Fibroblast of upper back skin (primary cell): ENCODE results near the gene YIF1B.
A peak's percentile ranks its signal among the peaks of the same experiment; 100 is the strongest.

Experiments used
- DNase-seq: peaks from one replicate; pipeline ENCODE4 v3.0.0-alpha.2; 2013

YIF1B gene

DNA sequence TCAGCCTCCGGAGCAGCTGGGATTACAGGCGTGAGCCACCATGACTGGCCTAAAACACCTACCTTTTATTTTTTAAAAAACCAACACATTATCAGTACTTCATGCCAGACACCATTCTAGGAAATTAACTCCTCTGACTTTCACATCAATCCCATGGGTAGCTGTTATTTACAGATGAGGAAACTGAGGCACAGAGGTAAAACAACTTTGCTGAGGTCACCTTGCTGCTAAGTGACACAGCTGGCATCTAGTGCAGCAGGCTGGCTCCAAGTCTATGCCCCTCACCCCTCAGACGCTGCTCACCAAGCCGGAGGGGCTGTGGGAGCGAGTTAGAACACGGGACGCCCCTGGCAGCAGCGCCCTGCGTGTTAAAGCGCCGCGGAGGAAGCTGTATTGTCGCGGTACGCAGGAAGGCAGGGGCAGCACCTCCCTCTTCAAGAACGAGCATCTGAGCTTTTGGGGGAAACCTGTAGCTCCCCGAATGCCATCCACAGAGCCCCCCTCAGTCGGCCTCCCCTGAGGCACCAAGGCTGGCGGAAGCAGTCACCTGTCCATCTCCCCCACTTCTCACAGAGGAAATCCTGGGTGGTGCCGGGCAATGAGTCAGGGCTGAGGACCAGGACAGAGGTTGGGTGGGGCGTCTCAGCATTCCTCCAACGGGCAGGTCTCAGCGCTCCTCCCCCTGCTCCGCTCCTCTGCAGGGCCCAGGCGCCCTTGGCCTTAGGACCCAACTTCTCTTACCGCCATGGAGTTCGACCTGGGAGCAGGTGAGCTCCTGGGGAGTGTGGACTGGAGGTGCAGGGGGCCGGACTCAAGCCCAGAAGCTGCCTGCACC is 12.0 kb downstream of the YIF1B start, which contains the start of gene C19orf33:
Gene C19orf33 (plus strand): TSS at position 735 of the 835 bp plus-strand sequence. CDS start 11 bp downstream, at position 746.
- no peak for DNase-seq

DNA sequence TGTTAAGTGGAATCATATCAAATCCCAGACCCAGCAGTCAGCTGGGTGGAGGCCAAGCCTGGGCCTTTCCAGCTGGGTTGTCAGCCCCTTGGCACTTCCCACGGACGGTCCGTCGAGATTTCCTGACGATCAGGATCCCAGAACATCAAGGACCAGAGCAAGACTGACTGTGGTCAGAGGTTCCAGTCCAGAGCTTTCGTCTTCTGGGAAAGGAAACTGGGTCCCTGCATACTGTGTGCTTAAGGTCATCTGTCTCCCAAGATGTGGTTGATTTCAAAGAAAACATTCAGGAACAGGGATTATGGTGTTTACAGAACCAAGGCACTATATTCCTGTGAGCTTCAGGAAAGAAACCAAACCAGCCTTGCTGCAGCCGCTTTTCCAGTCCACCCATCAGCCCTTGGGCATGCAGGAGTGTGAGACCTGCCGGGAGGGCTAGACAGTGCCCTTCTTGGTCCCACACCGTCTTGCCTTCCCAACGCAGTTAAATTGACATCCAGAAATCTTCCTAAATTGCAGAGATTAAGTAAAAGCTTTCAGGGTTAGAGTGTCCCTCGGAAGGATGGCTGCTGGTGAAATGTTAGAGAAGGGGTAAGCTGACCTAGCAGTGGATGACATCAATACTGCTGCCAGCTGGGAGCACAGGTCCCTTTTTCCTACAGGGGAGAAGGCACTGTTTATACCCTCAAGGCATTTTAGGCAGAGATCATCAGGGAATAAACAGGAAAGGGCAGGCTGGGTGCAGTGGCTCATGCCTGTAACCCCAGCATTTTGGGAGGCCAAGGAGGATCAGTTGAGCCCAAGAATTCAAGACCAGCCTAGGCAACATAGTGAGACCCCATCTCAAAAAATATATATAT is 16.7 kb downstream of the YIF1B start:
- no peak for DNase-seq

DNA sequence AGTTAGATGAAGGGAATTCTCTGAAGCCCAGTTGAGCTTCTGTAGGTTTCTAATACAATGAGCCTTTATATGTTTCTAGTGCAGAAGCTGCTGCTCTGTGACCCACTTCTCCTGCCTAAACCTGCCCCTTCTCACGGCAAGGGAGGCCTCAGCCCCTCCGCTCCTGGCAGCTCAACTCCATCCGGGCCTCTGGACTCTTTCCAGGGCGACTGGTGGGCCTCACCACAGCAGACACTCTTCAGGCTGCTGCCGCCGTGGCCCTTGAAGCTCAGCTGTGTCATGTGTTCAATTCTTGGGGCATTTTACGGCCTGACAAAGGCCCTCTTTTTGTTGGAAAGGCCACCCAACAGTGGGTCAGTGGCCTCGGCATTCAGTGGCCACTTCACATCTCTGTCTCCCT is 21.7 kb downstream of the YIF1B start:
- DNase-seq = no peak

DNA sequence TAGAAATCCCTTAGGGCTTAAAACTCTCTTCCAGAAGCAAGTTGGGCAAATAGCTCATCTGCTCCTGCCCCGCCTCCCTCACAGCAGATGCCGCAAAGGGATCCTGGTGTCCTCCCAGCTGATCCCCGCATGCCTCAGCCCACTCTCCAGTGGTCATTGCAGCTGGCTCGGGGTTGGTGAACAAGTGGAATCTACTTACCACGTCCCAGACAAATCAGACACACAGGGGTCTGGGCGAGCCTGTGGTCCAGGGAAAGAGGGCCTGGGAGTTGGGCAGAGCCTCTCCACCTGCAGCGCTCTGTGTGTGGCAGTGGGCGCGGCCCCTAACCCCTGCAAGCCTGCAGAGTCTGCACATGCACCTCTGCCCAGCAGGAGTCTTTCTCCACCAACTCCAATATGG is 22.5 kb downstream of the YIF1B start:
- no peak for DNase-seq

DNA sequence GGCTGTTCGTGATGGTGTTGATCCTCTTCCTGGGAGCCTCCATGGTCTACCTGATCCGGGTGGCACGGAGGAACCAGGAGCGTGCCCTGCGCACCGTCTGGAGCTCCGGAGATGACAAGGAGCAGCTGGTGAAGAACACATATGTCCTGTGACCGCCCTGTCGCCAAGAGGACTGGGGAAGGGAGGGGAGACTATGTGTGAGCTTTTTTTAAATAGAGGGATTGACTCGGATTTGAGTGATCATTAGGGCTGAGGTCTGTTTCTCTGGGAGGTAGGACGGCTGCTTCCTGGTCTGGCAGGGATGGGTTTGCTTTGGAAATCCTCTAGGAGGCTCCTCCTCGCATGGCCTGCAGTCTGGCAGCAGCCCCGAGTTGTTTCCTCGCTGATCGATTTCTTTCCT is 23.9 kb downstream of the YIF1B start:
- no peak for DNase-seq

DNA sequence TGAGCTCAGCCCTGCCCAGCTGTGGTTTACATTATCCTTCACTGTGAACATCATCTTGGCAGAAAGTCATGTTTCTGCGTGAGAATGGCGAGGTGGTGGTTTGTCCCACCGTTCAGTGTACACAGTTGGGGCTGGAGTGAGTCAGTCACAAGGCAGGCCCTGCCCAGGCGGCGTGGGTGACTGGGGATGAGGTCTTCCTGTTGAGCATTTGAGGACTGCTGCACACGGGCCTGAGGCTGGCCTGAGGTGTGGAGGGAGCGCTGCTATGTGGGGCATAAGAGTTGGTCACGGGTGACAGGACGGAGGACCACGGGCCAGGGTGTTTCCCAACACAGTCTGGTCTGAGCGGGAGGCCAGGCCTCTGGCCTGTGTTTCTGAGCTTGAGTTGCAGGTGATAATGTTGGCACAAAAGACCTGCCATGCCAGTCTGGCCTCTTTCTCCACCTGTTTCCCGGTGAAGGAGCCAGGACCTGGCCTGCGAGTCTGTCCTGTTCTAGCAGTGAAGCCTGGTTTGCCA is 25.1 kb downstream of the YIF1B start:
- DNase-seq = peak; percentile 81

DNA sequence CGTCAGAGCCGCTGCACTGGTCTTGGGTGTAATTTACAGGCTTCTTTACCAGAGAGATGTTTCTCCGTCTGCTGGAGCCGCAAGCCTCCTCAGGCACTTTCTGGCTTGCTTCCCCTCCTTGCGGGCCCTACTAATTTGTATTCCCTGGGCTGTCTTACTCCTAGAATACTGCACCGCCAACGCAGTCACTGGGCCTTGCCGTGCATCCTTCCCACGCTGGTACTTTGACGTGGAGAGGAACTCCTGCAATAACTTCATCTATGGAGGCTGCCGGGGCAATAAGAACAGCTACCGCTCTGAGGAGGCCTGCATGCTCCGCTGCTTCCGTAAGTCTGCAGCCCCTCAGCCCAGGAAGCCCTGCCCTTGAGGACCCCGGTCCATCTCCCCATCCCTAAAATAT is 25.8 kb downstream of the YIF1B start:
- DNase-seq = no peak

DNA sequence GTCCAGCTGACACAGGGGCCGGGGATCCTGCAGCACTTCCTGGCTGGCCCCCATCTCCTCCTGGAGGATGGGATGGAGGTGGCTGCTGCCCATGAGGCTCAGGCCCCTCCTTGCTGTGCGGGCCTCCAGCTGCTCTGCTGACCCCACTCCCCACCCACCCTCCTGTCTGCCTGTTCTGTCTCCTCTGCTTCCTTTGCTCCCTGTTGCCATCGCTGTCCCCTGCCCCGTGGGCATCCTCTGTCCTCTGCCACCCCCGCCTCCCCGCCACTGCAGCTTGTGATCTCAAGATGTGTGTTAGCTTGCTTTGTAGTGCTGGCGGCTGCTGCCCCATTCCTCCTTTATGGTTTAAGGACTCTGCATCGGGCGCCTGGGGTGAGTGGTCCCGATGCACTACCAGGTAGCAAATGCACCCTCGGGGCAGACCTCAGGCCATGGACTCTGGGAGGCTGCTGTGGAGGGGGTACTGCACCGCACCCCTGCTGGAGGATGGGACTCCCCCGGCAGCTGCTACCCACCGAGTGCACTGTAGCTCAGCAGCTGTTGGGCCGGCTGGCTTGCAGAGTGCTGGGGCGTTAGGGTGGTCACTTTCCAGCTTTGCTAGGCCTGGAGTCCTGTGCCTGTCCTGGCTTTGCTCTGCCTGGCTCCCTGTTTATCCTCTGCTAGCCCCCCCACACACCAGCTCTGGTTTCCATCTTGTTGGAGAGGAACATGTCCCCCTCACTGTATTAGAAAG is 27.5 kb downstream of the YIF1B start:
- DNase-seq = no peak

DNA sequence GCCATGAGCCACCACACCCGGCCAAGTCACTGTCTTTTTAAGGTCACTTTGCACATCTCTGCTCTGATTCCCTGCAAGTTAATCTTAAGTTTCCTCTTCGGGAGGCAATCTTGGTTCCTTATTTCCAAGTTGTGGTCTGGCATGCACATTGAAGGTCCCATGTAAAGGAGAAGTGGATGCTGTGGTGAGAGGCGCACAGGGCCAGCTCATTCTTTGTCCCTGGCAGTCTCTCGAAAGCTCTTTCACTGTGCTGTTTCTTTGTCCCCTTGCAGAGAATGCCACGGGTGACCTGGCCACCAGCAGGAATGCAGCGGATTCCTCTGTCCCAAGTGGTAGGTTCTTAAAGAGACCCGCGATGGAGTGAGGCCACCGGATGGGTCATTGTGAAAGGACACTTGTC is 28.1 kb downstream of the YIF1B start:
- DNase-seq = no peak

DNA sequence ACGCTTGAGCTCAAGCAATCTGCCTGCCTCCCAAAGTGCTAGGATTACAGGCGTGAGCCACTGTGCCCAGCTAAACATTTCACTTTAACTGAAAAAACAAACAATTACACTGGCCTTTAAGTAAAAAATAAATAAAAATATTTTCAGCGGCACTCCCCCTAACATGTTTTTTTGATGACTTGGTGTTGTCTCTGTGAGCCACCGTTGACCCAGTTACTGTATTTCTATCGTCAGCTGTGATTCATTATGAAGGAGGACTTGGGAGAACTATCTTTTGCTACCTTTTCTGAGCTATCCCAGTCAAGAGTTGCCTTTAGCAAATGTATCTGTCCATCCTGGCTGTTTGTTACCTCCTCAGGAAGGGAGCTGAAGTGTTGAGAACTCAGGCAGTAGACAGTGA is 30.2 kb downstream of the YIF1B start:
- DNase-seq = no peak

DNA sequence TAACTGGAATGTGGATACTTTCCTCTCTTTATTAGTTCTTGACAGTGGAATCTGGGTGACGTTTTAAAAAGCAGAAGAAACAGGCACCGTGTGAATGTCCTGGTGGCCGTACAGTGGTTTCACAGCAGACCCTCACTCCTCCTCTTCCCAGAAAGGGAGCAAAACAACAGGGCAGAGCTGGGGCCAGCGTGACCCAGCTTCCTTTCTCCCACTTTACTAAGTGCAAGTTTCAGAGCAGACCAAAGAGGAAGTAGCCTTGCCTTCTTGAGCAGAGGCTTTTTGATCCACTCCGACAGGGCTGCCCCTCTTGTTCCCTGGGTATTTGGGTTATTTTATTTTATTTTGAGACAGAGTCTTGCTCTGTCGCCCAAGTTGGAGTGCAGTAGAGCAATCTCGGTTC is 31.3 kb downstream of the YIF1B start:
- DNase-seq = no peak

DNA sequence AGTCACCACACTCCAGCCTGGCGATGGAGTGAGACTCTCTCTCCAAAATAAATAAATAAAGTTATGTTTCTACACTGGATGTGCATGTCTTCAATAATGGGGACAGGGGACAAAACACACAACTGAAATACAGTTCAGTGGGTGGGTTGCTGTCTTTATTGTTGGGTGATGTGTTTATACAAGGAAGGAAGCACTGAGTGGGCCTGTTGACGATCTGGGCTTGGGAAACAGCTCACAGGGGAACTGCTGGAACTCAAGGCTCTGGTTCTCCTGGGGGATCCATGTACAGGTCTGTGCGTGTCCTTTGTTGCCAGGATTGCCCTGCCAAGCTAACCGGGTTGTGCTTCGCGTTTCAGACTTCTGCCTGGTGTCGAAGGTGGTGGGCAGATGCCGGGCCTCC is 32.5 kb downstream of the YIF1B start:
- DNase-seq = no peak

DNA sequence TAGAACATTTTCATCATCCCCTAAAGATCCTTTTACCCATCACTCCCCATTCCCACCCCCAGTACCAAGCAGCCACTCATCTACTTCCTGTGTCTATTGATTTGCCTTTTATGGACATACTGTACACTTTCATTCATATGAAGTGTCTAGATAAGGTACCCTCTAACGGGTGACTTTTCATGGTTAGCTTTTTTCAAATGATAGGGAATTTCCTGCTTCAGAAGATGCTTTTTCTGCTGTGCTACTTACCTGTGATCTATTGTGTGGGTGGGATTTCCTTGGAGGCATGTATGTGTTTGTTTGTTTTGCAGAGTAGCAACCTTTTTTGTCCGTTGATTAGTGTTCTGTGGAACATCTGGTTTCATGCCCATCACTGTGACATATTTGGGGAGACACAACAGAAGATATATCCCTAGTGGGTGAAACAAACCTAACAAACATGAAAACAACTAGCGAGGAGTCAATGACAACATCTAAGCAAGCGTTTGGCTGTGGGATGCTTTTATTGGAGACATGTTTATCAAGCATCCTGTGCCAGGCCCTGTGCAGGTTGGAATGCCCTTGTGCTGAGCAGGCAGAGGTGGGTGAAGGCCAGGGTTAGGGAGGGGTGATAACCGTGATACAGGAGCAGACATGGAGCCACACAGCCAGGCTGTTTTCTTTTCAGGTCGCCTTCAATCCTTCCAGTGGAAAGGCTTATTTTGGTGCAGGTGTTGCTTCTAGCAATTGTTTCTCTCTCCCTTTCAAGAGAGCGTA is 33.8 kb downstream of the YIF1B start:
- DNase-seq = no peak

DNA sequence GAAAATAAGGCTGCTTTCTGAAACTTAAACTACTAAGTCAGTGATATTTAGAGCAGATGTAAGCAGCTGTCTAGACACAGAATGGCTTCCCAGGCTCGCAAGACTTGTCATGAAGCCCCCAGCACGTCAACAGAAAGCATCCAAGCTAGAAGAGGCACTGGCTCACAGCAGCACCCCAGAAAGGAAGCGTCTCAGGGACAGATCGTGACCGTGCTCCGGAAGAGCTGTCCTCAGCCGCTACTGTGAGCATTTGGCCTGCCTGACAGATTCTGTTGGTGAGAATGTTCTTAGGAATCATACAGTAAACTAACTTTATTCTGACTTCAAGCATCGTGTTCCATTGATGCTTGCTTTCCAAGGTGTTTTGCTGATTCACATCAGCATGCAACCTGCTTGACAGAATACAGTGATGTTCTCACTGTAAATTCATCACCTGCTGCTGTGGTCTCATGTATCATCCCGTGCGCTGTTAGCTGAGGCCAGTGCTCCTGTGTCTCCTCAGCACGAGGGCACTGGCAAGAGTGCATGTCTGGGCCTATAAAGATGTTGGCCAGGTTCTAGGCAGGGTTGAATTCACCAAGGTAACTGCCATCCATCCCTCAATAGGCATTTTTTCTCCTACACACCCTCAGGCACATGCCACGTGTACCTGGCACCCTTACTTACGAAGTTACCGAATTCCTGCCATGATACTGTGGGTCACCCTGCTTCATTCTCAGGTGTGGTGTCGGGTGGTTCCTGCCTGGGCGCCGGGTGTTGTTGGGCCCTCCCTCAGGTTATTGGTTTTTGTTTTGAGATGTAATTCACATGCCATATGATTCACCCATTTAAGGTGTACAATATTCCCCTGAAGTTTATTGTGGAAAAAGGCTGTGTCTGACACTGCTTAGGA is 35.5 kb downstream of the YIF1B start:
- no peak for DNase-seq

DNA sequence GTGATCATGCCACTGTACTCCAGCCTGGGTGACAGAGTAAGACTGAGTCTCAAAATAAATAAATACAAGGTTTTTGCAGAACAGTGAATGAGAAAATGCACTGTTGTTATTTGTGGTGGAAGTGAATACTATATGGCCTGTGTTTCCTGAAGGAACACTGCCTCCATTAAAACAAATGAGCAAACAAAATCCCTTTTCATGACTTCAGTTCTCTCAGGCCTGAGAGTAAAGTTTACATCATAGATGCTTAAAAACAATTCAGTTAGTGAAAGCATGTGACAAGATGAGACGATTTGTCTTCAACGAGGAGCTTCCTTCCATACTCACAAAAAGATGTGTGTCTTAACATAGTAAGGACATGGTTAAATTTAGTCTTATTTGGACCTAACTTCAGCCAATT is 37.0 kb downstream of the YIF1B start:
- DNase-seq = no peak

DNA sequence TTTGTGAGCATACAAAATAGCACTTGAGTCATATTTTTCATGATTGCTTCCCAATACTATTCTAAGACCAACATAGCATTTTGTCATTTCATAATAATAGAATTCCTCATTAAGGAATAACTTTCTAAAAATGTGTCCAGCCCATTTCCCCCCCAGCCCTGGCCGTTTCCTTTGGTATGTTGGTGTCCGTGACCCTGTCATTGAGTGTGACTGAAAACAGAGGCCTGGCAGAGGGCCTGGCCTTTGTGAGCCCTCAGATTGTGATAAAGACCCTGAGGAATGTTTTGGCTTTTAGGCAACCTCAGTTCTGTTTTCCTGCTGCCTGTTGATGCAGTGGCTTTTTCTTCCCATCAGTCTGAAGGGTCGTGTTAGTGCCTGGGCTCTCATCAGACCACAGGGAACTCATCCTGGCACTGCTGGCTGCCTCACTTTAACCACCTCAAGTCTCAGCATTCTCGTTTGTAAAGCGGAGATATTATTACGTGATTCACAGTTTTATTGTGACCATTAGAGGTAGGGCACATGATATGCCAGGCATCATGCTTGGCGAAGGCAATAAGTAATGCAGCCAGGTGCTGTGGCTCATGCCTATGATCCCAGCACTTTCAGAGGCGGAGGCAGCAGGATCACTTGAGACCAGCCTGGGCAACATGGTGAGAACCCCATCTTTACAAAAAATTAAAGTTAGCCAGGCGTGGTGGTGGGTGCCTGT is 37.6 kb downstream of the YIF1B start:
- peak; percentile 63 for DNase-seq

DNA sequence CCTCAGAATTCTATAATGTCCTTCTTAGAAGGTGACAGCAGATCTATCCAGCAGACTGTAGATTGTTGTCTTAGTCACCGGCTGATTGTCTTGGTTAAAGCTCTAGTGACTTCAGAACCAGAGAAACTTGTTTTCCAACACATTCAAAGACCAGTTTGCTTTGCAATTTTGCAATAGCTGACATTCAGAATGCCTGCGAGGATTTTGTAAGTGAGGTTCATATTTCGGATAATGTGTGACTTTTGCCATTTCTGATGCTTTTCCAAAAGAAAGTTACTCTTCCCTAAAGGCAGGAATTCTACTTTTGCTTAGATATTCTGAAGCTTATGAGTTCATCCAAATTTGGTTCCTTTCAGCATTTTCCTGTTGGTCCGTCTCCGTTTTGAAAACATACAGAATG is 38.2 kb downstream of the YIF1B start:
- no peak for DNase-seq

DNA sequence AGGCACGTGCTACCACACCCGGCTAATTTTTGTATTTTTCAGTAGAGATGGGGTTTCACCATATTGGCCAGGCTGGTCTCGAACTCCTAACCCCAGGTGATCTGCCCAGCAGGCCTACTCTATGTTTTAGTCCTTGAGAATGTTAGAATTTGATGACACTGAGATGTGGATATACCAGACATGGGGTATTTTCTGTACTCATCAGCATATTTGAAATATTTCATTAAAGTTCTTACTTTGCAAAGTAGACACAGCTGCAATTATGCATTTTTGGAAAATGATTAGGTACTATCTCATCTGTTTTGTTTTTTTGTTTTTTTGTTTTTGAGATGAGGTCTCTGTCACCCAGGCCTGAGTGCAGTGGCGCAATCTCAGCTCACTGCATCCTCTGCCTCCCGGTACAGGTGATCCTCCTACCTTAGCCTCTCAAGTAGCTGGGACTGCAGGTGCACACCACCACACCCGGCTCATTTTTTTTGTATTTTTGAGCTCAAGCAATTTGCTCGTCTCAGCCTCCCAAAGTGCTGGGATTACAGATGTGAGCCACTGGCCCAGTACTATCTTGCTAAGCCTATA is 38.7 kb downstream of the YIF1B start:
- no peak for DNase-seq

DNA sequence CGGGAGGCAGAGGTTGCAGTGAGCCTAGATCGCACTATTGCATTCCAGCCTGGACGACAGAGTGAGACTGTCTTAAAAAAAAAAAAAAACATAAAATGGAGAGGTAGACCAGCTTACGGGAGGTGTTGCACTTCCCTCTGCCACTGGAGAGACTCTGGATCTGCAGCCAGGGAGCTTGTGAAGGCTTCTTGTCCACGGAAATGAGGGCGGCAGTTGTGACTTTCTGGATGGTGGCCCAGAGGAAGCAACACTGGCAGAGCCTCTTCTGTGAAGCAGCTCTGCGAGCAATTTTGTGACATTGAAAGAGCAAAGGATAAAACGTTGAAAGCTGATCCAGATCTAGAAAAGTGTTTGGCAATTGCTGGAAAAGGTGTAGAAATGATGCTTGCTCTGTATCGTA is 41.0 kb downstream of the YIF1B start:
- DNase-seq = no peak

DNA sequence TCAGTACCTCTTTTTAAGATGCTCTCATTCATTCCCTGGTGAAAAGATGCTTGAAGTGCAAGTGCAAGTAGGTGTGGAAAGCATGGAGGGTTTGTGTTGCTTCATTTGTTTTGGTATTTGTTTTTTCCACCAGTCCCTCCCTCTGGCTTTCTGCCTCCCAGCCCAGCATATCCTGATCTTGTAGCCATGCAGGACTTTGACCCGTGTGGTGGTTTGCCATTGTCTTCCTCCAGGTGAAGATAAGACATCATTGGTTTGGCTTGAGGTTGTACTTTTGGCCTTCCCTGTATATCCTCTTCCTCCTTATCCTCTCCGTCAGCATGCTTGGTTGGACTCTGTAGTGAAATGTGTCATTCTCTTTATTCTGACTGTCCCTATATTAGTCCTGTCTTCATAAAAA is 42.2 kb downstream of the YIF1B start:
- DNase-seq = no peak
